HEK293T (cell line): ENCODE data around the gene TIRAP.

Experiments used
- BHLHE40 ChIP-seq: fragments of 450-650 bp; IDR thresholded peaks from 2 replicates; pipeline ENCODE4 v1.6.1; 2016; ENCODE audit warnings: mild to moderate bottlenecking, moderate library complexity, borderline replicate concordance
- ELF4 ChIP-seq: fragments of 450-650 bp; IDR thresholded peaks from 2 replicates; pipeline ENCODE4 v1.6.1; 2017; ENCODE audit warnings: antibody characterized with exemption
- FOXA1 ChIP-seq: fragments of 450-650 bp; IDR thresholded peaks from 2 replicates; pipeline ENCODE4 v1.6.1; 2016; ENCODE audit warnings: mild to moderate bottlenecking
- HDGF ChIP-seq: fragments of 450-650 bp; IDR thresholded peaks from 2 replicates; pipeline ENCODE4 v1.6.1; 2017; ENCODE audit warnings: antibody characterized with exemption, borderline replicate concordance
- NFRKB ChIP-seq: fragments of 450-650 bp; IDR thresholded peaks from 2 replicates; pipeline ENCODE4 v1.6.1; 2016; ENCODE audit warnings: mild to moderate bottlenecking, moderate library complexity
- SP1 ChIP-seq: fragments of 450-650 bp; IDR thresholded peaks from 2 replicates; pipeline ENCODE4 v1.6.1; 2017

DNA sequence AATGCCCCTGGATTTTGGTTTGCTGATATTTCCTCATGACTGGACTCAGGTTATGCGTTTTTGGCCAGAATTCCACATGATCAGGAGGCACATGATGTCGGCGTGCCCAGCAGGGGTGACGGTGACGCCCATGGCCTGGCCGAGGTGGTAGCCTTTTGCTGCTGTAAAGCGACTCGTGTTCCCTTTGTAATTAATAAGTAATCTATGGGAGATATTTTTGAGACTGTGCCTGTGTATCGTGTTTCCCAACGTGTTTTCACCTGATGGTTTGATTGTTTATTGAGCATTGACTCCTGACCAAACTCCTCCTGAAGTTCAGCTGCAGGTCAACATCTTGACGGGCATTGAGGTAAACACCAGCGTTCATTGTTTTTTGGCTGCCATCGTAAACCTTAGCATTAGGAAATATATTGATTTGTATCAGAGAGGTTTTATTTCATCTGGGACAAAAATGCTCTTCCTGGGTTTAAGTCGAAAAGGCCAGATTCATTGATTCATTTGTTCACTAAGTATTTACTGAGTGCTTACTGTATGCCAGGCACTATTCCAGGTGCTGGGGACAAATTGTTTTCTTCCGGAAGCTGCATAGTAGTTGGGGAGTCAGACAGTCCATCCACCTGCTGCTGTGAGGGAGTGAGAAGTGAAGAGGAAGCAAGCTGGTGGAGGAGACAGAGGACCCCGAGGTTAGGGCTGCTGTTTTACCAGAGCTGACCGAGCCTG lies 44.5 kb downstream of the TIRAP start:
- no peak for TF ChIP-seq BHLHE40
- no peak for TF ChIP-seq SP1
- TF ChIP-seq NFRKB, result no peak
- no peak for TF ChIP-seq ELF4
- no peak for TF ChIP-seq HDGF
- TF ChIP-seq FOXA1, result no peak
